SK-N-SH treated with all-trans-retinoic acid at 6 μM for 48 hours (cell line): ENCODE measurements around the gene SOX5.

Experiments
- ATAC-seq: fragments of 200-7000 bp; cut with Tn5 transposase; 3 replicates; pipeline ENCODE4 v1.9.1; 2020; ENCODE audit warnings: mild to moderate bottlenecking, moderate library complexity
- ARNTL ChIP-seq: fragments of 450-650 bp; formaldehyde crosslinking; IDR thresholded peaks from 2 replicates; pipeline ENCODE4 v1.5.0; 2020; ENCODE audit warnings: low read depth, mild to moderate bottlenecking, moderate library complexity, borderline replicate concordance
- BACH2 ChIP-seq: fragments of 250-450 bp; sonication (Bioruptor Pico); IDR thresholded peaks from 2 replicates; pipeline ENCODE4 v1.9.0; 2021; ENCODE audit warnings: mild to moderate bottlenecking, borderline replicate concordance
- CSDC2 ChIP-seq: fragments of 250-450 bp; sonication (Bioruptor Pico); IDR thresholded peaks from 2 replicates; pipeline ENCODE4 v1.5.0; 2020; ENCODE audit warnings: mild to moderate bottlenecking, moderate library complexity
- ESRRG ChIP-seq: fragments of 250-450 bp; sonication (Bioruptor Pico); IDR thresholded peaks from 2 replicates; pipeline ENCODE4 v1.6.1; 2021; ENCODE audit warnings: mild to moderate bottlenecking
- GLIS3 ChIP-seq: fragments of 250-450 bp; sonication (Bioruptor Pico); IDR thresholded peaks from 2 replicates; pipeline ENCODE4 v1.5.0; 2020; ENCODE audit warnings: mild to moderate bottlenecking, moderate library complexity
- ISL1 ChIP-seq: fragments of 250-450 bp; sonication (Bioruptor Pico); IDR thresholded peaks from 2 replicates; pipeline ENCODE4 v2.1.2; 2022; ENCODE audit warnings: mild to moderate bottlenecking, moderate library complexity
- OSR1 ChIP-seq: fragments of 250-450 bp; sonication (Bioruptor Pico); IDR thresholded peaks from 2 replicates; pipeline ENCODE4 v1.8.0; 2022; ENCODE audit warnings: moderate library complexity, mild to moderate bottlenecking, inconsistent platforms
- PPARA ChIP-seq: fragments of 250-450 bp; sonication (Bioruptor Pico); IDR thresholded peaks from 2 replicates; pipeline ENCODE4 v1.5.0; 2020; ENCODE audit warnings: mild to moderate bottlenecking, borderline replicate concordance
- RARB ChIP-seq: fragments of 250-450 bp; sonication (Bioruptor Pico); IDR thresholded peaks from 2 replicates; pipeline ENCODE4 v1.8.0; 2021; ENCODE audit warnings: mild to moderate bottlenecking, moderate library complexity
- SNAI2 ChIP-seq: fragments of 250-450 bp; sonication (Bioruptor Pico); IDR thresholded peaks from 2 replicates; pipeline ENCODE4 v1.5.0; 2020; ENCODE audit warnings: mild to moderate bottlenecking, moderate library complexity
- TCF4 ChIP-seq: fragments of 250-450 bp; sonication (Bioruptor Pico); IDR thresholded peaks from 2 replicates; pipeline ENCODE4 v1.8.0; 2021; ENCODE audit warnings: mild to moderate bottlenecking, moderate library complexity, borderline replicate concordance
- TOX ChIP-seq: fragments of 250-450 bp; sonication (Bioruptor Pico); IDR thresholded peaks from 2 replicates; pipeline ENCODE4 v1.8.0; 2021; ENCODE audit warnings: mild to moderate bottlenecking, moderate library complexity, borderline replicate concordance
- ZC3H10 ChIP-seq: fragments of 250-450 bp; sonication (Bioruptor Pico); IDR thresholded peaks from 2 replicates; pipeline ENCODE4 v1.5.1; 2021; ENCODE audit warnings: mild to moderate bottlenecking, moderate library complexity
- ZFP3 ChIP-seq: fragments of 250-450 bp; sonication (Bioruptor Pico); IDR thresholded peaks from 2 replicates; pipeline ENCODE4 v1.5.0; 2020; ENCODE audit warnings: mild to moderate bottlenecking, moderate library complexity
- ZFP30 ChIP-seq: fragments of 450-650 bp; formaldehyde crosslinking; IDR thresholded peaks from 2 replicates; pipeline ENCODE4 v1.5.0; 2022; ENCODE audit warnings: mild to moderate bottlenecking, moderate library complexity
- ZNF565 ChIP-seq: fragments of 450-650 bp; formaldehyde crosslinking; conservative IDR thresholded peaks from 2 replicates; pipeline ENCODE4 v1.5.0; 2020; ENCODE audit warnings: low read depth, mild to moderate bottlenecking, moderate library complexity
- ZNF70 ChIP-seq: fragments of 450-650 bp; formaldehyde crosslinking; IDR thresholded peaks from 2 replicates; pipeline ENCODE4 v1.5.0; 2020; ENCODE audit warnings: mild to moderate bottlenecking, moderate library complexity
- ZNF8 ChIP-seq: fragments of 450-650 bp; formaldehyde crosslinking; IDR thresholded peaks from 2 replicates; pipeline ENCODE4 v1.5.0; 2020; ENCODE audit warnings: mild to moderate bottlenecking, moderate library complexity
- TF ChIP-seq, protein P1 (sequence below): fragments of 250-450 bp; sonication (Bioruptor Pico); IDR thresholded peaks from 2 replicates; pipeline ENCODE4 v1.5.1; 2021; ENCODE audit warnings: mild to moderate bottlenecking, moderate library complexity
- TF ChIP-seq, protein P2 (sequence below): fragments of 250-450 bp; sonication (Bioruptor Pico); IDR thresholded peaks from 2 replicates; pipeline ENCODE4 v1.5.0; 2020; ENCODE audit warnings: mild to moderate bottlenecking, moderate library complexity
- TF ChIP-seq, protein P3 (sequence below): fragments of 250-450 bp; sonication (Bioruptor Pico); IDR thresholded peaks from 2 replicates; pipeline ENCODE4 v1.8.0; 2021; ENCODE audit warnings: low read depth, mild to moderate bottlenecking, moderate library complexity, borderline replicate concordance
- TF ChIP-seq, protein P4 (sequence below): fragments of 250-450 bp; sonication (Bioruptor Pico); IDR thresholded peaks from 2 replicates; pipeline ENCODE4 v1.8.0; 2020; ENCODE audit warnings: mild to moderate bottlenecking, moderate library complexity, borderline replicate concordance
- TF ChIP-seq, protein P5 (sequence below): fragments of 250-450 bp; sonication (Bioruptor Pico); IDR thresholded peaks from 2 replicates; pipeline ENCODE4 v1.5.1; 2020; ENCODE audit warnings: low read depth, mild to moderate bottlenecking, moderate library complexity

Gene SOX5

DNA sequence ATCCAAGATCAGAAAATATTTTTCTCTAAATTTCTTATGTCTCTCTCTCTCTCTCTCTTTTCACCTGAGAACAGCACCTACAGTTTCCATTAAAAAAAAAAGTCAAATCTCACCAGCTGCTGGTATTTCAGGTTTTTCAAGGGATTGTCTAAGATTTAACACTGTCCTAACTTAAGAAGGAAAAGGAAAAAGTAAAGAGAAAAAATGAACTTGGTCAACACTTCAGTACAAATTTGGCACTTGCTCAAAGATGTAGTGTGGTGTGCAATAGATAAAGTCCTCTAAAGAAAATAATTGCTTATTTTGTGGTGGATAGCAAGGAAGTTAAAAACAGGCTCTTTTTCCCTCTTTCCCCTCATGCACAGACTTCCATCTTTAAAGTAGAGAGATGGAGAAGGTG is 416.2 kb downstream of the SOX5 start:
- TF ChIP-seq CSDC2 (CRISPR knock-in tag) (no peak), ZNF8 (CRISPR knock-in tag) (no peak), RARB (no peak), ZFP3 (CRISPR knock-in tag) (no peak), ARNTL (CRISPR knock-in tag) (no peak), GLIS3 (CRISPR knock-in tag) (no peak), ISL1 (CRISPR knock-in tag) (no peak), ZFP30 (CRISPR knock-in tag) (no peak), ZC3H10 (no peak), SNAI2 (no peak), OSR1 (CRISPR knock-in tag) (no peak), BACH2 (CRISPR knock-in tag) (no peak), ESRRG (no peak), TOX (CRISPR knock-in tag) (no peak), TCF4 (CRISPR knock-in tag) (no peak), ZNF565 (CRISPR knock-in tag) (no peak)
- TF ChIP-seq, protein P1, sequence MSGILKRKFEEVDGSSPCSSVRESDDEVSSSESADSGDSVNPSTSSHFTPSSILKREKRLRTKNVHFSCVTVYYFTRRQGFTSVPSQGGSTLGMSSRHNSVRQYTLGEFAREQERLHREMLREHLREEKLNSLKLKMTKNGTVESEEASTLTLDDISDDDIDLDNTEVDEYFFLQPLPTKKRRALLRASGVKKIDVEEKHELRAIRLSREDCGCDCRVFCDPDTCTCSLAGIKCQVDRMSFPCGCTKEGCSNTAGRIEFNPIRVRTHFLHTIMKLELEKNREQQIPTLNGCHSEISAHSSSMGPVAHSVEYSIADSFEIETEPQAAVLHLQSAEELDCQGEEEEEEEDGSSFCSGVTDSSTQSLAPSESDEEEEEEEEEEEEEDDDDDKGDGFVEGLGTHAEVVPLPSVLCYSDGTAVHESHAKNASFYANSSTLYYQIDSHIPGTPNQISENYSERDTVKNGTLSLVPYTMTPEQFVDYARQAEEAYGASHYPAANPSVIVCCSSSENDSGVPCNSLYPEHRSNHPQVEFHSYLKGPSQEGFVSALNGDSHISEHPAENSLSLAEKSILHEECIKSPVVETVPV (CRISPR knock-in tag), result no peak
- TF ChIP-seq, protein P2, sequence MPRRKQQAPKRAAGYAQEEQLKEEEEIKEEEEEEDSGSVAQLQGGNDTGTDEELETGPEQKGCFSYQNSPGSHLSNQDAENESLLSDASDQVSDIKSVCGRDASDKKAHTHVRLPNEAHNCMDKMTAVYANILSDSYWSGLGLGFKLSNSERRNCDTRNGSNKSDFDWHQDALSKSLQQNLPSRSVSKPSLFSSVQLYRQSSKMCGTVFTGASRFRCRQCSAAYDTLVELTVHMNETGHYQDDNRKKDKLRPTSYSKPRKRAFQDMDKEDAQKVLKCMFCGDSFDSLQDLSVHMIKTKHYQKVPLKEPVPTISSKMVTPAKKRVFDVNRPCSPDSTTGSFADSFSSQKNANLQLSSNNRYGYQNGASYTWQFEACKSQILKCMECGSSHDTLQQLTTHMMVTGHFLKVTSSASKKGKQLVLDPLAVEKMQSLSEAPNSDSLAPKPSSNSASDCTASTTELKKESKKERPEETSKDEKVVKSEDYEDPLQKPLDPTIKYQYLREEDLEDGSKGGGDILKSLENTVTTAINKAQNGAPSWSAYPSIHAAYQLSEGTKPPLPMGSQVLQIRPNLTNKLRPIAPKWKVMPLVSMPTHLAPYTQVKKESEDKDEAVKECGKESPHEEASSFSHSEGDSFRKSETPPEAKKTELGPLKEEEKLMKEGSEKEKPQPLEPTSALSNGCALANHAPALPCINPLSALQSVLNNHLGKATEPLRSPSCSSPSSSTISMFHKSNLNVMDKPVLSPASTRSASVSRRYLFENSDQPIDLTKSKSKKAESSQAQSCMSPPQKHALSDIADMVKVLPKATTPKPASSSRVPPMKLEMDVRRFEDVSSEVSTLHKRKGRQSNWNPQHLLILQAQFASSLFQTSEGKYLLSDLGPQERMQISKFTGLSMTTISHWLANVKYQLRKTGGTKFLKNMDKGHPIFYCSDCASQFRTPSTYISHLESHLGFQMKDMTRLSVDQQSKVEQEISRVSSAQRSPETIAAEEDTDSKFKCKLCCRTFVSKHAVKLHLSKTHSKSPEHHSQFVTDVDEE (CRISPR knock-in tag), result no peak
- TF ChIP-seq, protein P3, sequence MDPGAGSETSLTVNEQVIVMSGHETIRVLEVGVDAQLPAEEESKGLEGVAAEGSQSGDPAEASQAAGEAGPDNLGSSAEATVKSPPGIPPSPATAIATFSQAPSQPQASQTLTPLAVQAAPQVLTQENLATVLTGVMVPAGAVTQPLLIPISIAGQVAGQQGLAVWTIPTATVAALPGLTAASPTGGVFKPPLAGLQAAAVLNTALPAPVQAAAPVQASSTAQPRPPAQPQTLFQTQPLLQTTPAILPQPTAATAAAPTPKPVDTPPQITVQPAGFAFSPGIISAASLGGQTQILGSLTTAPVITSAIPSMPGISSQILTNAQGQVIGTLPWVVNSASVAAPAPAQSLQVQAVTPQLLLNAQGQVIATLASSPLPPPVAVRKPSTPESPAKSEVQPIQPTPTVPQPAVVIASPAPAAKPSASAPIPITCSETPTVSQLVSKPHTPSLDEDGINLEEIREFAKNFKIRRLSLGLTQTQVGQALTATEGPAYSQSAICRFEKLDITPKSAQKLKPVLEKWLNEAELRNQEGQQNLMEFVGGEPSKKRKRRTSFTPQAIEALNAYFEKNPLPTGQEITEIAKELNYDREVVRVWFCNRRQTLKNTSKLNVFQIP, result no peak
- TF ChIP-seq, protein P4, sequence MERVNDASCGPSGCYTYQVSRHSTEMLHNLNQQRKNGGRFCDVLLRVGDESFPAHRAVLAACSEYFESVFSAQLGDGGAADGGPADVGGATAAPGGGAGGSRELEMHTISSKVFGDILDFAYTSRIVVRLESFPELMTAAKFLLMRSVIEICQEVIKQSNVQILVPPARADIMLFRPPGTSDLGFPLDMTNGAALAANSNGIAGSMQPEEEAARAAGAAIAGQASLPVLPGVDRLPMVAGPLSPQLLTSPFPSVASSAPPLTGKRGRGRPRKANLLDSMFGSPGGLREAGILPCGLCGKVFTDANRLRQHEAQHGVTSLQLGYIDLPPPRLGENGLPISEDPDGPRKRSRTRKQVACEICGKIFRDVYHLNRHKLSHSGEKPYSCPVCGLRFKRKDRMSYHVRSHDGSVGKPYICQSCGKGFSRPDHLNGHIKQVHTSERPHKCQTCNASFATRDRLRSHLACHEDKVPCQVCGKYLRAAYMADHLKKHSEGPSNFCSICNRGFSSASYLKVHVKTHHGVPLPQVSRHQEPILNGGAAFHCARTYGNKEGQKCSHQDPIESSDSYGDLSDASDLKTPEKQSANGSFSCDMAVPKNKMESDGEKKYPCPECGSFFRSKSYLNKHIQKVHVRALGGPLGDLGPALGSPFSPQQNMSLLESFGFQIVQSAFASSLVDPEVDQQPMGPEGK (CRISPR knock-in tag), result no peak
- ATAC-seq, result no peak

DNA sequence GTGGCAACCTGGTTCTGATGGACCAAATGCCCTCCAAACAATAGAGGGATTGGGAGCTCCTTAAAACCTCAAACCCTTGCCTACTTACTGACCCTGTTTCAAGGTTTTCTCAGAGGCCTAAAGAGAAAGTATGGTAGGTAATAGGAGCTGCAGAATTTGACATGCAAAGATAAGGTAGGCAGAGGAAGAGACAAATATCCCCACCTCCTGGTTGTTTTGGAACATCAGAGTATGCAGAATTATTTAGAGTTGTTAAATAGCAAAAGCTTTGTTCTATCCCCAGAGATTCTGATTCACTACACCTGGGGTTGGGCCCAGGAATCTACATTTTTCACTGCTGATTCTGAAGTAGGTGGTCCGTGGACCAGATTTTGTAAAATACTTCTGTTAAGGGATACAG is 421.2 kb downstream of the SOX5 start:
- TF ChIP-seq ZFP30 (CRISPR knock-in tag), result no peak
- no peak for TF ChIP-seq TOX (CRISPR knock-in tag)
- TF ChIP-seq ISL1 (CRISPR knock-in tag), result no peak
- TF ChIP-seq SNAI2, result no peak
- no peak for TF ChIP-seq ZFP3 (CRISPR knock-in tag)
- no peak for TF ChIP-seq RARB
- no peak for TF ChIP-seq BACH2 (CRISPR knock-in tag)
- no peak for TF ChIP-seq CSDC2 (CRISPR knock-in tag)
- no peak for ATAC-seq

DNA sequence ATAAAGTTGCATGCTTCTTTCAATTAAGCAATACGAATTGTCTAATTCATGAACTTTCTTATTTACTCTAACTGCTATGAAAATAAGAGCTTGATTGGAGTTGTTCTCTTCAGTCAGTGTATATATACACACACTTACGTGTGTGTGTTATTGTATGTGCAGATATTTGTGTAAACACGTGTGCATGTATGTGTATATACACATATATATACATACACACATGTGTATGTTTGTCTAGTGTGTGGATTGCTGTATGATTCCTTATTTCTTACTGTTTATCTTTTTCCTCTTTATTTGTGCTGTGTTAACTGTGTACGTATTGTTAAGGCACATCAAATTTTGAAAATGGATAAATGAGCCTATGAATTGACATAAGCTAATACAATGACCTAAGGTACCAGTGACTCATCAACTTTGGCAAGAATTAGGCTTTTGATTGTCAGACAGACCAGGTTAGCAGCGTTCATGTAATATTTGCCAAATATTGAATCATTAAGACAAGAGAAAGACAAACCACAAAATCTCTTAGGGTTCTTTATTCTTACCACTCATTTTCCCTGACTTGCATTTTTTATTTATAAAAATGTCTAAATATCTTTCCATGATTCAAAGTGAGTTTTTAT is 423.9 kb downstream of the SOX5 start:
- ATAC-seq, result no peak
- TF ChIP-seq ZNF70 (CRISPR knock-in tag) (no peak), ISL1 (CRISPR knock-in tag) (no peak), TOX (CRISPR knock-in tag) (no peak), ARNTL (CRISPR knock-in tag) (no peak), RARB (no peak), ZC3H10 (no peak), GLIS3 (CRISPR knock-in tag) (no peak), PPARA (CRISPR knock-in tag) (no peak), ZFP3 (CRISPR knock-in tag) (no peak), OSR1 (CRISPR knock-in tag) (no peak)
- TF ChIP-seq, protein P5, sequence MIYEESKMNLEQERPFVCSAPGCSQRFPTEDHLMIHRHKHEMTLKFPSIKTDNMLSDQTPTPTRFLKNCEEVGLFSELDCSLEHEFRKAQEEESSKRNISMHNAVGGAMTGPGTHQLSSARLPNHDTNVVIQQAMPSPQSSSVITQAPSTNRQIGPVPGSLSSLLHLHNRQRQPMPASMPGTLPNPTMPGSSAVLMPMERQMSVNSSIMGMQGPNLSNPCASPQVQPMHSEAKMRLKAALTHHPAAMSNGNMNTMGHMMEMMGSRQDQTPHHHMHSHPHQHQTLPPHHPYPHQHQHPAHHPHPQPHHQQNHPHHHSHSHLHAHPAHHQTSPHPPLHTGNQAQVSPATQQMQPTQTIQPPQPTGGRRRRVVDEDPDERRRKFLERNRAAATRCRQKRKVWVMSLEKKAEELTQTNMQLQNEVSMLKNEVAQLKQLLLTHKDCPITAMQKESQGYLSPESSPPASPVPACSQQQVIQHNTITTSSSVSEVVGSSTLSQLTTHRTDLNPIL, result no peak
- TF ChIP-seq, protein P2 (CRISPR knock-in tag), result no peak
- TF ChIP-seq, protein P4 (CRISPR knock-in tag), result no peak
- TF ChIP-seq, all 23 proteins: peak for 0
